Stimulated activated CD8-positive, alpha-beta memory T cell treated with anti-CD3 and anti-CD28 coated beads, Interleukin-2, amount 100 ng/mL, for 1 hour (primary cell): ENCODE results near the gene IRS1.

Experiments
- DNase-seq, 2 donors: peaks; one replicate each; pipeline ENCODE4 v3.0.0-alpha.2; 2020; ENCODE audit warnings: low read depth in 2 of 2

The IRS1 gene

GRCh38 chr2:226758921-226759640 lies 40.5 kb downstream of the IRS1 start:
- no peak for DNase-seq

GRCh38 chr2:226756131-226756530 lies 43.5 kb downstream of the IRS1 start:
- DNase-seq = no peak

DNA sequence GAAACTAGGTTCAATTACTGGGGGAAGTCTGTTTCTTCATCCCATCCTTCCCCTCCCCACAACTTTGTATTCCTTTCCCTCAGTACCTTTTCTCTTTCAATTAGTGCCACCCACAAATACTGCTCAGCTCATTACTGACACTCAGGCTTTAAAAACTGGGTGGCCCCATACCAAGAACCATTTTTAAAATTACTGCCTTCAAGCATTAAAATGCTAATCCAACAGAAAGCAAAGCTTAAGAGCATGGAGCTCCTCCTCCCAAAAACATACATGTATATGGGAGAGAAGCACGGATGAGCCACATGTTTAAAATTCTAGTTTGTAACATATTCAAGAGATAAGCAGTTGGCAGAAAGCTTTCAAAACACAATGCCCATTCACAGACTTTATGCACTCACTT lies 44.0 kb downstream of the IRS1 start:
- no peak for DNase-seq

DNA sequence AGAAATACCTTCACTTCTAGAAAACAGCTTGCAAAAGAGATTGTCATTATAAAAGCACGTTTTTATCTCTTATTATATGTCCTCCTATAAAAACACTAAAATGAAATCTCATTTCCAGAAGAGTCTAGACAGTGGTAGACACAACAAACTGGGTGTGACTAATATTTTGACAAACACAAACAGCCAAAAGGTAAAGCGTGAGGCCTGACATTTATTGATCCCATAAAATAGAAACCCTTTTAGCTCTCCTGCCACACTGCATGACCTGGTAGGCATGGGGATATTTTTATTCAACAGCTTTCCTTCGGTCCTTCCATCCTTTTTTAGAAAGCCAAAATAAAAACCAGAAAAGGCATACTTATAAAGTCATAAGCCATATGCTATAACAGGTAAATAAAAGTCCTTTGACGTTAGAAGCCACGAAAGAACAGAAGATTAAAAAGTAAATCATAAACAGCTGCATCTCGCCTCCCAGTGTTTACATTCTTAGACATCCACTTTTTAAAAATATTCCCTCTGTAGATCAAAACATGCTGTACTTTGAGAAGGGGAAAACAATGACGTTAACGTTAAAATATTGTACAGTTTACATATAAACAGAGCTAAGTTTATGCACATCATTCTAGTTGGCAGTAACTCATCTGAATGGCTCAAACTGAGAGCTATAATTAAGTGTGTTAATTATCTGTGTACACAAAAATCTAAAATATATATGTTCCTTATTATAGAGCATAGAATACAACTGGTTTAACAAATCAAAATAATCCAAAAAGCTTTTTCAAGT lies 44.6 kb downstream of the IRS1 start:
- DNase-seq = no peak

- no peak for DNase-seq
Observed at GRCh38 chr2:226752887-226753286, 46.7 kb downstream of the IRS1 start.

- no peak for DNase-seq
Observed at GRCh38 chr2:226747288-226747687, 52.3 kb downstream of the IRS1 start.

- DNase-seq = no peak
Observed at GRCh38 chr2:226746196-226746800, 53.3 kb downstream of the IRS1 start.

GRCh38 chr2:226743915-226744314 lies 55.7 kb downstream of the IRS1 start:
- no peak for DNase-seq

GRCh38 chr2:226742347-226742746 lies 57.3 kb downstream of the IRS1 start:
- no peak for DNase-seq

DNA sequence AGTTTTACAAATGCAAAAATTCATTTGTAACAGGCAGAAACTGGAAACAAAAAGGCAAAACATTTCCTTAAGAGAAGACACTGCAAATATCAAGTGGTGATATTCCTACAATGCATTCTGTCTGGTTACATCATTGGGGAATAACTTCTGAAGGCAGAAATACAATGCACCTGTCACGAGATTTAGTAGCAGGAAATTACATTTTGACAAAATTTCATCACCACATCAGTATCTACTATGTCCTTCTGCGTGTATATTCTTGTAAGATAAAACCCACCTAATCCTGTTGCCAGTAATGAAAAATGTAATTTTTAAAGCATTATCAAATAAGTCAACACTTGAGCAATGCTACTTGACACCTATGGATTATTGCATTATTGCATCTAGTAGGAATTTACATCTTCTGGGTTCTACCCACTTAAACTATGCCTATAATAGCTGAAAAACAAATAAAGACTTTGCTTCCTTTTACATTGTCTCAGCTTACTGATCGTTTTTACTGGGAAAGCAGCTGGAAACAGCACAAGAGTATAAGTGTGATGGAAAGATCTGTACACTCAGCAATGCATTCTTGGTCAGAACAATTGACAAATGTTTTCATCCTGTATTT lies 59.5 kb downstream of the IRS1 start:
- DNase-seq = no peak

DNA sequence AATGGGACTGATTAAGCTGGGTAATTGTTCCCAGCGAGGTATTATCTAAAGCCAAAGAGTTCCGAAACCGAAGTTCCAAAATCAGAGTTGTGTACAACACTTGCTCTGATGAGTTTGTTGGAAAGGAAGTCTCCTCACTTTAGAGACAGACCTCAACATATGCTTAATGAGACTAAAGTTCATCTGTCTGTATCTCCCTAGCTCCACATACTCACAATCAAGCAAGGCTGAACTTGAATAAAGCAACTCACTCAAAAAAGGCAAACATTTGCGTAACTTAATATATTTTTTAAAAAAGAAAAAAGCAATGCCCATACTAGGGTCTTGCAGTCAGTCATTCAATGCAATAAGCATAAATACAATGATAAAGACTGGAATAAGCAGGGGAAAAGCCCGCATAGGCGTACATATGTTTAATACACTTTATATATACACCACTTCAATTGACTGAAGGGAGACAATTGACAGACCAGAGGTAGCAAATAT lies 60.0 kb downstream of the IRS1 start:
- DNase-seq = no peak

GRCh38 chr2:226738821-226739544 lies 60.6 kb downstream of the IRS1 start:
- no peak for DNase-seq

- DNase-seq = no peak
Observed at GRCh38 chr2:226738191-226738820, 61.3 kb downstream of the IRS1 start.

GRCh38 chr2:226736382-226736781 lies 63.2 kb downstream of the IRS1 start:
- no peak for DNase-seq

GRCh38 chr2:226733927-226734564 lies 65.6 kb downstream of the IRS1 start:
- DNase-seq = no peak

GRCh38 chr2:226733189-226733858 lies 66.3 kb downstream of the IRS1 start:
- DNase-seq = no peak

DNA sequence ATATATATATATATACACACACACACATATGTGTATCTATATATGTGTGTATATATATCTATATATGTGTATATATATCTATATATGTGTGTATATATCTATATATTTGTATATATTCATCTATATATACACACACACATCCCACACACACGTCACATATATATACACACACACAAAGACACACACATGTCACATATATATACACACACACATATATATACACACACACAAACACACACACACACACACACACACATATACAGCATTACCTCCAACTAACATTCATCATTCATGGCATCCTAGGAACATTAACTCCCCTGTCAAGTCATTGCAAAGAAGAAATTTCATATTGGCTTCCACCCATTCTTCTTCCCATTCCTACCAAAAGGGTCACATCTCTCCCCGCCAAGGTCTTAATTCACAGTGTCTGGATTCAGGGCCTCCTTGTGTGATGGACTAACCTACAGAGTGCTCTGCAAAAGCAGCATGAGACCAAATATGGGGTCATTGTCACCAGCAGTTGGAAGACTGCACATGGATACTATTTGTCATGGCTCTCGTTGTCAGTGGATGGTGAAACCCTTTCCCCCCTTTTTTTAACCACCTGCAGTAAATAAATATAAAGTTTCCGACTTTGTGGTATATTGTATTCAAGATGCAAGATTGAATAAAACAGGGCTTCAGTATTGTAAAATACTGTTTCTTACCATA lies 67.0 kb downstream of the IRS1 start:
- DNase-seq = no peak

GRCh38 chr2:226730481-226730880 lies 69.1 kb downstream of the IRS1 start:
- DNase-seq = no peak

GRCh38 chr2:226728996-226729395 lies 70.6 kb downstream of the IRS1 start:
- DNase-seq = no peak
